Measurements from ENCODE around the gene LRRC4.

Gene LRRC4

GRCh38 chr7:128008744-128009143 lies 22.5 kb downstream of the LRRC4 start:
- POLR2A ChIA-PET, result no interaction called here
- no peak for DNase-seq (ENCODE audit: low read depth, low spot score)
- H3K4me3 ChIP-seq (ENCODE audit: low read depth, low read length), result no peak overlapping the region
- CTCF ChIA-PET, result interaction anchor here (1.0 to 3.1 kb wide), 4 partner anchors 9 to 201 kb away, joined by 3 to 14 read pairs (median 7); no protein-coding TSS in a partner anchor
- no peak for TF ChIP-seq CTCF (IDR thresholded peaks at IDR 0.05; ENCODE audit: insufficient read depth, low read length, missing control alignments)

- ChIA-PET CTCF (interaction anchor here (1.2 to 3.1 kb wide), 3 partner anchors 8 to 201 kb away, joined by 4 to 14 read pairs (median 10); no protein-coding TSS in a partner anchor), POLR2A (no interaction called here)
- DNase-seq (ENCODE audit: low read depth, low spot score), result no peak
- no peak for TF ChIP-seq CTCF (IDR thresholded peaks at IDR 0.05; ENCODE audit: insufficient read depth, low read length, missing control alignments)
- no peak overlapping the region for H3K4me3 ChIP-seq (ENCODE audit: low read depth, low read length)
Measured at GRCh38 chr7:128008141-128008540, 23.1 kb downstream of the LRRC4 start.

DNA sequence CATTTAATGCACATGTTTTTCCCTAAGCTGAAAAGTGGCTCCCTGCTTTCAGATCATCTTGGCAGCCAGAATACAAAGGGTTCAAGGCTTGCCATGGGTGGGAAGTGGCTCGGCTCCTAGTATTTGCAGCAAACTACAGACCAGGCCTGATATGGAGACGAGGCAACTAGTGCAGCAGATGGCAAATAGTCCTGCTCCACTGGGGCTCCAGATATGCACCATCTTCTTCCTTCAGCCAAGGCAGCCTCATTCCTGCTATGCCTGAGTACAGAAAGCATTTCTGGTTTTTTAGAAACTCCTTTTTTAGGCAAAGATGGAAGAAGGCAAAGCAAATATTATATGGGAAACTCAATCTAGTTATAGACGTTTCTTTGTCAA lies 23.9 kb downstream of the LRRC4 start:
- ChIA-PET POLR2A (no interaction called here), CTCF (interaction anchor here (0.7 to 3.1 kb wide), 2 partner anchors 13 to 303 kb away, joined by 3 to 14 read pairs; no protein-coding TSS in a partner anchor)
- DNase-seq (ENCODE audit: low read depth, low spot score), result no peak
- no peak for TF ChIP-seq CTCF (IDR thresholded peaks at IDR 0.05; ENCODE audit: insufficient read depth, low read length, missing control alignments)
- no peak overlapping the region for H3K4me3 ChIP-seq (ENCODE audit: low read depth, low read length)

DNA sequence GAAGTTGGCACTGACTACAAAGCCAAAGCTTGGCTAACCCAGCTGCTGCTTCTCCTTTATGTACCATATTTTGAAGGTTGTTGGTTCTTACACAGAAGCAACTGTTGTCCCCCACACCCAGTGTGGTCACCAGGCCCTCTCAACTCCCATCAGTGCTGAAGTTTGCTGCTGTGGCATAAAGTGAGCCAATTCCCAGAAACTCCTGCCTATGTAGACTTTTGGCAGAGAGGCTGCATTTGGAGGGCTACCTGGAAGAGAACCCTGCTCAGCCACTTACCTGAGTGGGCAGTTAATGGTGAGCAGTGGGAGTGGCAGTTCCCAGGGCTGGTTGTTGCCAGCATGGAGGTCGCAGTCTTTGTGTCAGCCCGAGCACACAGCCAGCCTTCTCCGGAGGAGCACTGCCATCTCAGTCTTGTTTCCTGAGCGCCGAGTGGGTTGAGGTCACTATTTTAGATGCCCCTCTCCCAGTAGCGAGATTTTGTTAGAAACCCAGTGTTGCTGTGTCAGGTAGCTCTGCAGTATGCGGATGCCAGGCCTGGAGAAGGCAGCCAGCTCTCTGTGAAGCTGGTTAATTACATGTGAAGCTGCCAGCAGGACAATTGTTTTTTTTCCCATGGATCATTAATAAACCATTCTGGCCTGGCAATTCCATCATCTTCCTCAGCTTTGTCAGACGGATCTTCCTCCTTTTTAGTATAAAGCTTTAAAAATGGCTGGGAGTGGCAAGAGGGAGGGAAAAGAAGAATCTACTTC lies 24.5 kb downstream of the LRRC4 start:
- DNase-seq (ENCODE audit: low read depth, low spot score), result no peak
- H3K4me3 ChIP-seq (ENCODE audit: low read depth, low read length), result no peak overlapping the region
- no peak for TF ChIP-seq CTCF (IDR thresholded peaks at IDR 0.05; ENCODE audit: insufficient read depth, low read length, missing control alignments)
- POLR2A ChIA-PET, result no interaction called here
- CTCF ChIA-PET, result interaction anchor here (0.7 to 3.1 kb wide), 4 partner anchors 13 to 302 kb away, joined by 3 to 14 read pairs (median 5); no protein-coding TSS in a partner anchor

DNA sequence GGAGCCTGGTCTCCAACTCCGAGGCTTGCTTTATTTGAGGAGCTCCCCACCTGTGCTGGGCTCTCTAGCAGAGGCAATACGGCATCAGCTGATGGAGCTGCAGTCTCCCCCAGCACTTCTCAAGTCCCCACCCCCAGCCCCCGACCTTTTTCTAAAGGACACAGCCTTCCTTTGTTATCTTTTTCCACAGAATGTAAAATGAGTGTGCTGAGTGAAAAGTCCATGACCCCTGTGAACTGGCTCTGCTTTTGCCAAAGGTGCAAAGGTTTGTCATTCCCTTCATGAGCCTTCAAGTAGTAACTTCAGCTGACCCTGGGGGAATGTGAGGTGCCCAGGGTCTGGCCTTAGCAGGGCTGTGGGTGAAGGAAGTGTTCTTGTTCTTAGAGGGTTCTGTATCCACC lies 25.5 kb downstream of the LRRC4 start:
- DNase-seq (ENCODE audit: low read depth, low spot score), result no peak
- no peak for TF ChIP-seq CTCF (IDR thresholded peaks at IDR 0.05; ENCODE audit: insufficient read depth, low read length, missing control alignments)
- H3K4me3 ChIP-seq (ENCODE audit: low read depth, low read length), result no peak overlapping the region
- CTCF ChIA-PET, result interaction anchor here (0.9 to 2.4 kb wide), 3 partner anchors 203 to 298 kb away, joined by 3 to 6 read pairs (median 4); no protein-coding TSS in a partner anchor
- POLR2A ChIA-PET, result no interaction called here

- DNase-seq (ENCODE audit: low read depth, low spot score), result no peak
- no peak overlapping the region for H3K4me3 ChIP-seq (ENCODE audit: low read depth, low read length)
- ChIA-PET POLR2A (no interaction called here), CTCF (interaction anchor here (0.9 to 2.4 kb wide), 3 partner anchors 204 to 297 kb away, joined by 3 to 6 read pairs (median 4); no protein-coding TSS in a partner anchor)
- TF ChIP-seq CTCF (IDR thresholded peaks at IDR 0.05; ENCODE audit: insufficient read depth, low read length, missing control alignments), result no peak
Measured at GRCh38 chr7:128005117-128005516, 26.1 kb downstream of the LRRC4 start.

Measured in AG04449 (cell line).